SK-N-SH (cell line): ENCODE measurements around the gene RHOG. TPM values are rescaled to one million over a fixed set of nuclear protein-coding genes. Genes with fewer than 3 reads are reported as not detected.

ENCODE experiments used
- CTCF ChIA-PET: fragments of 300-600, 350-600 bp; formaldehyde crosslinking; extraction: SDS; loops from one replicate; lab custom pipeline; 2021; lab: Yijun Ruan, JAX
- POLR2A ChIA-PET: fragments of 350-600 bp; sonication (Branson Sonifier 250); formaldehyde crosslinking; extraction: SDS; loops from one replicate; lab custom pipeline; 2020; ENCODE audit warnings: antibody characterized with exemption, inconsistent platforms; lab: Yijun Ruan, JAX
- DNase-seq: peaks from one replicate; pipeline ENCODE4 v3.0.0; 2012
- H2AFZ ChIP-seq: fragments of 200-600 bp; sonication (generic); 2 replicates; pipeline ENCODE4 v1.8.1; 2016; ENCODE audit warnings: antibody characterized with exemption, mild to moderate bottlenecking, low read depth
- H3F3A ChIP-seq: fragments of 200-600 bp; sonication (generic); replicated peaks from 2 replicates; pipeline ENCODE3; 2016; ENCODE audit warnings: antibody characterized with exemption, mild to moderate bottlenecking; ENCODE audit not compliant: insufficient read depth
- H3K27ac ChIP-seq, 2 experiments: fragments of 200-500 bp in 1 of 2; fragments of 200-600 bp in 1 of 2; sonication (Bioruptor generic) in 1 of 2; sonication (generic), shearing (Covaris generic) in 1 of 2; 2 replicates each; pipeline versions ENCODE4 v1.5.1 to v1.6.1; 2014 to 2016; ENCODE audit warnings: low read depth in 2 of 2, inconsistent platforms in 1 of 2, low read length in 1 of 2, mild to moderate bottlenecking in 1 of 2, mixed read lengths in 1 of 2
- H3K27me3 ChIP-seq: fragments of 200-600 bp; sonication (generic), shearing (Covaris generic); 2 replicates; pipeline ENCODE4 v1.6.1; 2016; ENCODE audit warnings: mixed run types; ENCODE audit not compliant: insufficient read depth
- H3K36me3 ChIP-seq, 2 experiments: fragments of 200-500 bp in 1 of 2; fragments of 200-600 bp in 1 of 2; sonication (Bioruptor generic) in 1 of 2; sonication (generic) in 1 of 2; replicated peaks in 1 of 2; 2 replicates each; pipeline versions ENCODE3 to v1.5.1; 2014 to 2016; ENCODE audit warnings: low read length in 1 of 2, mild to moderate bottlenecking in 1 of 2; ENCODE audit not compliant: insufficient read depth in 2 of 2, control insufficient read depth in 1 of 2
- H3K4me1 ChIP-seq, 2 experiments: fragments of 200-500 bp in 1 of 2; fragments of 200-600 bp in 1 of 2; sonication (Bioruptor generic) in 1 of 2; sonication (generic), shearing (Covaris generic) in 1 of 2; 2 replicates each; pipeline versions ENCODE4 v1.5.1 to v1.6.1; 2014 to 2016; ENCODE audit warnings: low read depth in 1 of 2, low read length in 1 of 2, mixed run types in 1 of 2; ENCODE audit not compliant: insufficient read depth in 2 of 2, control insufficient read depth in 1 of 2
- H3K4me2 ChIP-seq: fragments of 200-600 bp; sonication (generic), shearing (Covaris generic); 2 replicates; pipeline ENCODE4 v1.6.1; 2017; ENCODE audit warnings: mixed run types
- H3K4me3 ChIP-seq, 2 experiments: fragments of 200-500 bp in 1 of 2; fragments of 200-600 bp in 1 of 2; sonication (Bioruptor generic) in 1 of 2; sonication (generic), shearing (Covaris generic) in 1 of 2; 2 replicates each; pipeline versions ENCODE4 v1.5.1 to v1.8.1; 2014 to 2016; ENCODE audit warnings: low read depth in 2 of 2, inconsistent platforms in 1 of 2, low read length in 1 of 2, mild to moderate bottlenecking in 1 of 2, mixed read lengths in 1 of 2, moderate library complexity in 1 of 2
- H3K79me2 ChIP-seq: fragments of 200-600 bp; sonication (generic); 2 replicates; pipeline ENCODE4 v1.8.1; 2017; ENCODE audit warnings: mild to moderate bottlenecking; ENCODE audit not compliant: insufficient read depth
- H3K9ac ChIP-seq: fragments of 200-600 bp; sonication (generic); 2 replicates; pipeline ENCODE4 v1.6.1; 2017; ENCODE audit warnings: mixed run types
- H3K9me2 ChIP-seq: fragments of 200-600 bp; sonication (generic); 2 replicates; pipeline ENCODE4 v1.6.1; 2017; ENCODE audit warnings: mixed run types
- H3K9me3 ChIP-seq: fragments of 200-600 bp; sonication (generic); 2 replicates; pipeline ENCODE4 v1.6.1; 2017; ENCODE audit warnings: mixed run types, mild to moderate bottlenecking, moderate library complexity
- H4K20me1 ChIP-seq: fragments of 200-600 bp; sonication (generic); 2 replicates; pipeline ENCODE4 v1.6.1; 2017; ENCODE audit warnings: mild to moderate bottlenecking, mixed run types; ENCODE audit not compliant: insufficient read depth
- GATA2 ChIP-seq: sonication (generic); formaldehyde crosslinking; IDR thresholded peaks from 2 replicates; pipeline ENCODE4 v1.5.0; 2020; ENCODE audit warnings: mild to moderate bottlenecking, missing genetic modification reagents
- NFIC ChIP-seq: IDR thresholded peaks from 2 replicates; pipeline ENCODE4 v1.4.0; 2012; ENCODE audit warnings: borderline replicate concordance
- RXRA ChIP-seq: IDR thresholded peaks from 2 replicates; pipeline ENCODE4 v1.4.0; 2012; ENCODE audit warnings: low read depth, mild to moderate bottlenecking, borderline replicate concordance
- SMC3 ChIP-seq: IDR thresholded peaks from 2 replicates; pipeline ENCODE4 v1.6.1; 2012; ENCODE audit warnings: low read depth, low read length, improper control_type of control experiment
- YY1 ChIP-seq: IDR thresholded peaks from 2 replicates; pipeline ENCODE4 v1.4.0; 2012; ENCODE audit warnings: low read depth, mild to moderate bottlenecking
- WGBS: methylation state at CpG from one replicate; pipeline ENCODE4 v1.1.6; 2017; ENCODE audit warnings: low lambda C conversion rate; 5-methylcytosine and 5-hydroxymethylcytosine counted together
- polyA plus RNA-seq, 3 experiments: library from polyadenylated mRNA; depleted of rRNA; stranded (reverse); fragments of >200 nt; gene quantifications; 2 replicates each; pipeline ENCODE4 v1.2.3, GENCODE V29; 2012
- TF ChIP-seq, protein P1 (sequence below): IDR thresholded peaks from 2 replicates; pipeline ENCODE4 v1.4.0; 2012; ENCODE audit warnings: low read depth, borderline replicate concordance
- TF ChIP-seq, protein P2 (sequence below): fragments of 150-350 bp; IDR thresholded peaks from 2 replicates; pipeline ENCODE4 v1.6.1; 2016; ENCODE audit warnings: mild to moderate bottlenecking, low read depth, low read length
- TF ChIP-seq, protein P3 (sequence below): IDR thresholded peaks from 2 replicates; pipeline ENCODE4 v1.6.1; 2012; ENCODE audit warnings: mild to moderate bottlenecking, low read depth, low read length, moderate library complexity
- TF ChIP-seq, protein P4 (sequence below): IDR thresholded peaks from 2 replicates; pipeline ENCODE4 v1.4.0; 2012; ENCODE audit warnings: low read depth

Gene RHOG
- polyA plus RNA-seq, 1 of the 3 experiments (the other 2 are of a cell fraction), result 73.7 TPM

DNA sequence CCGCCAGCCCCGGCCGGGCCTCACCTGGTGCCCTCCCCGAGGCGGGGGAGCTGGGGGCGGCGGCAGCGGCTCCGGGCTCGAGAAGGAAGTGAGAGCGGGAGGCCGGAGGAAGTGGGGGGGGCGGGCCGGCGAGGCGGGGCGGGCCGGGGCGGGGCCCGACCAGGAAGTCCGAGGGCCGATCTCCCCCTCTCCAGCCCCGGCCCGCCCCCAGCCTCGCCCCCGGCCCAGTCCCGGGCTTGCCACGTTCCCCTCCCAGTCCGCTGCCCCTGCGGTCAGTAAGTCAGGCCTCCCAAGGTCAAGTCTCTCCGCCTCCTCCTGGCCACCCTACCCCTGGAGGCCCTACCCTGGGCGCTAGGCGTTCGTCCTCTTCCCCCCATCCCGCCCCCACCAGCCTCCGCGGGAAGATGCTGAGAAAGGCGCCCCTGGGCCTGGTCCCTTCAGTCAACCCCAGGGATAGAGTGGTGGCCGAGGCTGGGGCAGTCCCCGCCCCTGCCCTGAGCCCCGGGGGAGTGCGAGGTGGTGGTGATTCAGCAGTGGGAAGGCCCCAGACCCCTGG lies at the start of gene RHOG (continued):
- TF ChIP-seq, protein P1, sequence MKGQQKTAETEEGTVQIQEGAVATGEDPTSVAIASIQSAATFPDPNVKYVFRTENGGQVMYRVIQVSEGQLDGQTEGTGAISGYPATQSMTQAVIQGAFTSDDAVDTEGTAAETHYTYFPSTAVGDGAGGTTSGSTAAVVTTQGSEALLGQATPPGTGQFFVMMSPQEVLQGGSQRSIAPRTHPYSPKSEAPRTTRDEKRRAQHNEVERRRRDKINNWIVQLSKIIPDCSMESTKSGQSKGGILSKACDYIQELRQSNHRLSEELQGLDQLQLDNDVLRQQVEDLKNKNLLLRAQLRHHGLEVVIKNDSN, result no peak
- TF ChIP-seq, protein P2, sequence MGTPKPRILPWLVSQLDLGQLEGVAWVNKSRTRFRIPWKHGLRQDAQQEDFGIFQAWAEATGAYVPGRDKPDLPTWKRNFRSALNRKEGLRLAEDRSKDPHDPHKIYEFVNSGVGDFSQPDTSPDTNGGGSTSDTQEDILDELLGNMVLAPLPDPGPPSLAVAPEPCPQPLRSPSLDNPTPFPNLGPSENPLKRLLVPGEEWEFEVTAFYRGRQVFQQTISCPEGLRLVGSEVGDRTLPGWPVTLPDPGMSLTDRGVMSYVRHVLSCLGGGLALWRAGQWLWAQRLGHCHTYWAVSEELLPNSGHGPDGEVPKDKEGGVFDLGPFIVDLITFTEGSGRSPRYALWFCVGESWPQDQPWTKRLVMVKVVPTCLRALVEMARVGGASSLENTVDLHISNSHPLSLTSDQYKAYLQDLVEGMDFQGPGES, result no peak
- TF ChIP-seq, protein P3, sequence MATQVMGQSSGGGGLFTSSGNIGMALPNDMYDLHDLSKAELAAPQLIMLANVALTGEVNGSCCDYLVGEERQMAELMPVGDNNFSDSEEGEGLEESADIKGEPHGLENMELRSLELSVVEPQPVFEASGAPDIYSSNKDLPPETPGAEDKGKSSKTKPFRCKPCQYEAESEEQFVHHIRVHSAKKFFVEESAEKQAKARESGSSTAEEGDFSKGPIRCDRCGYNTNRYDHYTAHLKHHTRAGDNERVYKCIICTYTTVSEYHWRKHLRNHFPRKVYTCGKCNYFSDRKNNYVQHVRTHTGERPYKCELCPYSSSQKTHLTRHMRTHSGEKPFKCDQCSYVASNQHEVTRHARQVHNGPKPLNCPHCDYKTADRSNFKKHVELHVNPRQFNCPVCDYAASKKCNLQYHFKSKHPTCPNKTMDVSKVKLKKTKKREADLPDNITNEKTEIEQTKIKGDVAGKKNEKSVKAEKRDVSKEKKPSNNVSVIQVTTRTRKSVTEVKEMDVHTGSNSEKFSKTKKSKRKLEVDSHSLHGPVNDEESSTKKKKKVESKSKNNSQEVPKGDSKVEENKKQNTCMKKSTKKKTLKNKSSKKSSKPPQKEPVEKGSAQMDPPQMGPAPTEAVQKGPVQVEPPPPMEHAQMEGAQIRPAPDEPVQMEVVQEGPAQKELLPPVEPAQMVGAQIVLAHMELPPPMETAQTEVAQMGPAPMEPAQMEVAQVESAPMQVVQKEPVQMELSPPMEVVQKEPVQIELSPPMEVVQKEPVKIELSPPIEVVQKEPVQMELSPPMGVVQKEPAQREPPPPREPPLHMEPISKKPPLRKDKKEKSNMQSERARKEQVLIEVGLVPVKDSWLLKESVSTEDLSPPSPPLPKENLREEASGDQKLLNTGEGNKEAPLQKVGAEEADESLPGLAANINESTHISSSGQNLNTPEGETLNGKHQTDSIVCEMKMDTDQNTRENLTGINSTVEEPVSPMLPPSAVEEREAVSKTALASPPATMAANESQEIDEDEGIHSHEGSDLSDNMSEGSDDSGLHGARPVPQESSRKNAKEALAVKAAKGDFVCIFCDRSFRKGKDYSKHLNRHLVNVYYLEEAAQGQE, result no peak
- TF ChIP-seq GATA2 (CRISPR knock-in tag), result no peak

DNA sequence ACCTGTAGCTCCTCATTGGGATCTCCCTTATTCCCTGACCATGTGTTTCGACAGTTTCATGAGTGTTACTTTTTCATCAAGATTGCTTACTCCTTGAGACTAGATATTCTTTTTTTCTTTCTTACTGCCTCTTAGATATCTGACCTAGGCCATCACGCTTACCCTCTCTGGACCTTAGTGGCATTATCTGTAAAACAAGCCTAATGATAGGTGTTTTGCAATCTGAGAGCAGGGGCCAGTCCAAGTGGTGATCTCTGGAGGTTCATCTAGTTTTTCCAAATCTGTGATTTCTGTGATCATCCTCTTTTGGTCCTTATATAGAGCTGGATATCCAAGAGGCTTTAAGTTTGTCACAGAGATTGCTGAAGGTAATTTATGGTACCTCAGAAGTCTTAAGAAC lies 49.3 kb upstream of the RHOG start:
- Histone ChIP-seq H2AFZ (no peak overlapping the region), H3K4me3 (no peak overlapping the region), H3K9me2 (no peaks in the 10 kb centered on the region), H3K27me3 (no peaks in the 10 kb centered on the region), H3K27ac (no peak overlapping the region), H3K4me1 (peaks cover 0 to 7% of the 10 kb centered on the region in 2 experiments; a peak in 1 of 4 replicates), H4K20me1 (no peaks in the 10 kb centered on the region), H3F3A (peaks cover 3% of the 10 kb centered on the region), H3K36me3 (no peaks in the 10 kb centered on the region), H3K4me2 (no peak overlapping the region), H3K9me3 (no peaks in the 10 kb centered on the region), H3K9ac (no peak overlapping the region), H3K79me2 (peaks cover 4% of the 10 kb centered on the region; the same call in 1 of the 2 replicates)
- 88% methylated on average over 2 of the region's 2 CpGs for WGBS
- no peak for DNase-seq
- ChIA-PET CTCF (interaction anchor here (0.8 kb wide), 1 partner anchor 35 kb away, joined by 3 read pairs; no protein-coding TSS in a partner anchor), POLR2A (no interaction called here)
- TF ChIP-seq, protein P4, sequence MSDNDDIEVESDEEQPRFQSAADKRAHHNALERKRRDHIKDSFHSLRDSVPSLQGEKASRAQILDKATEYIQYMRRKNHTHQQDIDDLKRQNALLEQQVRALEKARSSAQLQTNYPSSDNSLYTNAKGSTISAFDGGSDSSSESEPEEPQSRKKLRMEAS, result no peak
- no peak for TF ChIP-seq YY1
- no peak for TF ChIP-seq RXRA
- TF ChIP-seq NFIC, result no peak
- TF ChIP-seq SMC3, result no peak
